ENCODE data around the gene LLGL2.
A peak's percentile ranks its signal among the peaks of the same experiment; 100 is the strongest.
"Not testable (repeated sequence)": the region's sequence is repeated elsewhere in the genome, so short reads cannot be mapped to it uniquely, and the experiment has no call there.

LLGL2 gene

GRCh38 chr17:75590314-75590761, 64.8 kb downstream of the LLGL2 start:
- DNase-seq (ENCODE audit: low read depth, low spot score) = no peak

DNA sequence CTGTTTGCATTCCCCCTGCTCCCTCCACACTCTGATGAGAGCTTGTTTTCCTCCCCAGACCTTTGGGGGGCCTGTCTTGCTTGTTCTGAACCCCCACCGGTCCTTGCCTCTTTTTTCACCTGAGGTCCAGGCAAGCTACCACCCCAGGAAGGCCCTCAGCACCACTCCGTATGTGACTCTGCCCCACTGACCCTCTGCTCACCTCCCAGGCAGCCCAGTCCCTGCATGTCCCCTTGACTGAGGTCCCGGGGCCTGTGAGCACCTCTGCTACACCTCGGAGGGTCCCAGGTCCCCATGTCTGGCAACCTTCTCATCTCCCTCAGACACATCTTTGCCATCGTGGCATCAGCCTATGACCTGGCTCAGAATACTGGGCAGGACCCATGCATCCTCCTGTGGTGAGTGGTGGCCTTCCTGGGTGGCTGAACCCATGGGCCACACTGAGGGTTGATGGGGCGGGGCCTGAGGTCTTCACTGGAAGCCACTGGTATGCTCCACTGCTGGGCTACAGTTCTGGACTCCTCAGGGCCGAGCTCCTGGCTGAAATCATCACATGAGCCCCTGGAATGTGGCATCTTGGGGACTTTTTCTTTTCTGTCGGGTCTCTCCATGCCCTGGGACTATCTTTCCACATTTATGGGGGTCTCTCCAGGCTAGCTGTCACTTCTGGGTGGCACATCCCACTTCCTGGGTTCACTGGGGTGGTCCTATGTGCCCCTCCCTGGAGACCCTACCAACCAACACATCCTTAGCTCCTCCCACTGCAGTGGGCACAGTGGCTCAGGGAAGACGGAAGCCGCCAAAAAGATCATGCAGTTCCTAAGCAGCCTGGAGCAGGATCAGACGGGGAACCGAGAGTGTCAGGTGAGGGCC, 65.6 kb downstream of the LLGL2 start:
- DNase-seq (ENCODE audit: low read depth, low spot score) = no peak

DNA sequence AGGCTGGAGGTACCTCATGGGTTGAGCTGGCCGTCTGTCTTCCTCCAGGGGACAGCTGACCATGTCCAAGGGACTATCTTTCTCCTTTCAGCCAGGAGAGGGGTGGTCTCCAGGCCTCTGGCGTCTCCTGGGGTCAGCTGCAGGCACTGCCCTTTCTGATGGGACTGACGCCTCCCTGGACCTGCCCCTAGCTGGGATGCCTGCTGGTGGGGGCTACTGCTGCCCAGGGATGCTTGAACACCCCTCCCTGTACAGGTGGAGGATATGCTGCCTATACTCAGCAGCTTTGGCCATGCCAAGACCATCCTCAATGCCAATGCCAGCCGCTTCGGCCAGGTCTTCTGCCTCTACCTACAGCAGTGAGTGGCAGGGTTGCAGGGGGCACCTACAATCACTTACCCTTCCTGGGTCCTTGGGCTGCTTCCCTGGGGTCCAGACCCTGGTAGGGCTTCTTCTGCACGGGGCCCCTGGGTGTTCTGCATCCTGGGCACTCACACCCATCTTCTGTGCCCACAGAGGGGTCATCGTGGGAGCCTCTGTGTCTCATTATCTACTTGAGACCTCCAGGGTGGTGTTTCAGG, 66.3 kb downstream of the LLGL2 start:
- no peak for DNase-seq (ENCODE audit: low read depth, low spot score)

- DNase-seq (ENCODE audit: low read depth, low spot score) = no peak
Observed at GRCh38 chr17:75592348-75593020, 67.0 kb downstream of the LLGL2 start.

- DNase-seq (ENCODE audit: low read depth, low spot score) = not testable (repeated sequence)
Observed at GRCh38 chr17:75593430-75593829, 67.9 kb downstream of the LLGL2 start.

DNA sequence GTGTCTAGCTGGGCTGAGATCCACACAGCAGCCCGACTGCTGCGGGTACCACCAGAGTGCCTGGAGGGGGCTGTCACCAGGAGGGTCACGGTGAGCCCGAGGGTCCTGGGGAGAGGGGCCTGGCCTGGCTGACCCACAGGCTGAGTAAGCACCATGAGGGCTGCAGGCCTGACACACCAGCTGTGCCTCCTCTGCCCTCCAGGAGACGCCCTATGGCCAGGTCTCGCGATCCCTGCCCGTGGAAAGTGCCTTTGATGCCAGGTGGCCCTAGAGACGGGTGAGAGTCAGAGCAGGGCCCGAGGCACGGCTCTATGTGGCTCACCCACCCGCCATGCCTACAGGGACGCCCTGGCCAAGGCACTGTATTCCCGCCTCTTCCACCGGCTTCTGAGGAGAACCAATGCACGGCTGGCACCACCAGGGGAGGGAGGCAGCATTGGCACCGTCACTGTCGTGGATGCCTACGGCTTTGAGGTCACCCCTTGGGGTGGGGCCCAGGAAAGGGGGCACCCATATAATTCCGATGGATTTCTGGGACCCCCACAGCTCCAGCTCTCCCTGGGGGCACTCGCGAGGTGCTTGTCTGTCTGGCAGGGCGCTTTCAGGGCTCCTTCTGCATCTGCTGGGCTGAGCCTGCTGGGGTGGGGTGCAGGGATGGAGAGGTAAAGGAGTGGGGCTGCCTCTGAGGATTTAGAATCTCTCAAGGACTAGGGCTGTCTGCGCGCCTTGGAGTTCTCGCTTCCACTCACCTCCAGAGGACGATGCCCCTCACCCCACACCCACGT, 69.2 kb downstream of the LLGL2 start:
- no peak for DNase-seq (ENCODE audit: low read depth, low spot score)

GRCh38 chr17:75595284-75595919, 69.9 kb downstream of the LLGL2 start:
- DNase-seq (ENCODE audit: low read depth, low spot score) = no peak

DNA sequence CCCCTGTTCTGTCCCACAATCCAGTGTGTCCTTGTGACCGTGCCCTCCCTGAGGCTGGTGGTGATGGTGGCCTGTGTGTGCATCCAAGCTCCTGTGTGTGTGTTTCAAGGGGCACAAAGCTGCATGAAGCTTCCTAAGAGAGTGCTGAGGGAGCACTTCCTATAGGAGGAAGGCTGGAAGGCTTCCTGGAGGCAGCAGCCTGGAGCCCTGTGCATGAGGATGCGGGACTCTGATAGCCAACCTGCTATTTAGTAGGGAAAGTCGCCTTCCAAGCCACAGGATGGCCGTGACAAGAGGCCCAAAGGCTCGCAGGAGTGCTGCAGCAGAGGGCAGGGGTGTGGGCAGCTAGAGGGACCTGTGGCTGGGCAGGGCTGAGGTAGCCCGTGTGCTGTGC, 70.4 kb downstream of the LLGL2 start:
- DNase-seq (ENCODE audit: low read depth, low spot score) = no peak

GRCh38 chr17:75596320-75597087, 71.0 kb downstream of the LLGL2 start:
- DNase-seq (ENCODE audit: low read depth, low spot score) = no peak

GRCh38 chr17:75601057-75601987, 75.8 kb downstream of the LLGL2 start:
- peak; percentile 65 for DNase-seq (ENCODE audit: low read depth, low spot score)

DNA sequence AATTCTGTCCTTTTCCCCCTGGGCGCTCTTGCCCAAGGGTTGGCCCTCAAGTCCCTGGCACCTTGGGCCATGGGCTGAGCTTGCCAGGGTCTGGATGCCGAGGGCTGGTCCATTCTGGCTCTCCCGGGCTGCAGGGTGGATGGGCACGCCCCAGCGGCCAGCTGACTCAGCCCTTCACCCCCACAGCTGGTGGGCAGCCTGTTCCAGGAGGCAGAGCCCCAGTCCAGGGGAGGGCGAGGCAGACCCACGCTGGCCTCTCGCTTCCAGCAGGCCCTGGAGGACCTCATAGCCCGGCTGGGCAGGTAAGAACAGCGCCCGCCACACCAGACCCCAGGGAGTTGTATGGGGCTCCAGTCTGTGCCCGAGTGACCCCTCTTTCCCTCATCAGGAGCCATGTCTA, 77.1 kb downstream of the LLGL2 start:
- no peak for DNase-seq (ENCODE audit: low read depth, low spot score)

DNA sequence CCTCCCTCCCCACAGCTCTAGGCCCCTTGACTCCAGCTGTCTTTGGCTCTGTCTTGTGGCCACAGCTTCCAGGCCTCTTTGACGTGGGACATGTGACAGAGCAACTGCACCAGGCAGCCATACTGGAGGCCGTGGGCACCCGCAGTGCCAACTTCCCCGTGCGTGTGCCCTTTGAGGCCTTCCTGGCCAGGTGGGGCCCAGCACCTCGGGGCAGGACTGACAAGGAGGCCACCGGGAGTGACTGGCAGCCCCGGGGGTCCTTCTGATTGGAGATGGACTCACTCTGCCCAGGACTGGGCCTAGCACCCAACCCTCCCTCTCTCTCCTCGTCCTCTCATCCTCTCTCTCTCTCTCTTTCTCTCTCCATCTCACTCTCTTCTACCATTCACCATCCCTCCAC, 77.6 kb downstream of the LLGL2 start:
- DNase-seq (ENCODE audit: low read depth, low spot score) = no peak

DNA sequence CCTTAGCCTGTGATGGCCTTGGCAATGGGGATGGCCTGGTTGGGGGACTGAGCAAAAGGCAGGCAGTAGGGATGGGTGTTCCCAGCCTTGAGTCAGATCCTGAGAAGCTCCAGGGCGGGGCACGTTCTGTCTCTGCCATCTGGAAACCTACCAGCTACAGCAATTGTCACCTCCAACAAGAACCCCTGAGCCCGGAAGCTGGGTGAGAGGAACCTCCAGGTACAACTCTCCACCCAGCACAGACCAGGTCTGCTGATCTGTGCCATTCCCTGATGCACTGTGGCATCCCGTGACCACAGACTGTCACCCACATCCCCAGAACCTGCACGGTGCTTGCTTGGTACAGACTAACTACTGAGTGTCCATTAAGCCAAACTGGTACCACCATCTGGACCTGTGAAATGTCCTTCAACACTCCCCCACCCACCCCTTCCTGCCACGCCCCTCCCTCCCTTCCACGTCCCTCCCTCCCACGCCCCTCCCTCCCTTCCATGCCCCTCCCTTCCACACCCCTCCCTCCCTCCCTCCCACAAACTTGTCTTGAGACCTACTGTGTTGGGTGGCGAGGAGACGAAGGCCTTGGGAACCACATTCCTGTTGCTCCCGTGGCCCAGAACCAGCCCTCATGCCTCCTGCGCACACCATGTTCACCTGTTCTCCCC, 78.7 kb downstream of the LLGL2 start:
- DNase-seq (ENCODE audit: low read depth, low spot score) = no peak

- no peak for DNase-seq (ENCODE audit: low read depth, low spot score)
Observed at GRCh38 chr17:75605790-75606189, 80.3 kb downstream of the LLGL2 start.

DNA sequence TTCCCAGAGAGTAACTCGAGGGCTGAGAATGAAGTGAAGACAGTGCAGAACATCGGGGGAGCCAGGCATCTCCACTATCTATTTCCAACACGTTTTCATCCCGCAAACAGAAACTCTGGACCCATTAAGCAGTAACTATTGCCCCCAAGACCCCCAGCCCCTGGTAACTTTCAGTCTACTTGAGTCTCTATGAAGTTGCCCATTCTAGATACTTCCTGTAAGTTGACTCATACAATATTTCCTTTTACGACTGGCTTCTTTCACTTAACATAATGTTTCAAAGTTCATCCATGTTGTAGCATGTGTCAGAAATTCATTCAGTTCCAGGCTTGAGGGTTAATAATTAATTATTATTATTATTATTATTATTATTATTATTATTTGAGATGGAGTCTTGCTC, 81.6 kb downstream of the LLGL2 start:
- DNase-seq (ENCODE audit: low read depth, low spot score) = no peak

DNA sequence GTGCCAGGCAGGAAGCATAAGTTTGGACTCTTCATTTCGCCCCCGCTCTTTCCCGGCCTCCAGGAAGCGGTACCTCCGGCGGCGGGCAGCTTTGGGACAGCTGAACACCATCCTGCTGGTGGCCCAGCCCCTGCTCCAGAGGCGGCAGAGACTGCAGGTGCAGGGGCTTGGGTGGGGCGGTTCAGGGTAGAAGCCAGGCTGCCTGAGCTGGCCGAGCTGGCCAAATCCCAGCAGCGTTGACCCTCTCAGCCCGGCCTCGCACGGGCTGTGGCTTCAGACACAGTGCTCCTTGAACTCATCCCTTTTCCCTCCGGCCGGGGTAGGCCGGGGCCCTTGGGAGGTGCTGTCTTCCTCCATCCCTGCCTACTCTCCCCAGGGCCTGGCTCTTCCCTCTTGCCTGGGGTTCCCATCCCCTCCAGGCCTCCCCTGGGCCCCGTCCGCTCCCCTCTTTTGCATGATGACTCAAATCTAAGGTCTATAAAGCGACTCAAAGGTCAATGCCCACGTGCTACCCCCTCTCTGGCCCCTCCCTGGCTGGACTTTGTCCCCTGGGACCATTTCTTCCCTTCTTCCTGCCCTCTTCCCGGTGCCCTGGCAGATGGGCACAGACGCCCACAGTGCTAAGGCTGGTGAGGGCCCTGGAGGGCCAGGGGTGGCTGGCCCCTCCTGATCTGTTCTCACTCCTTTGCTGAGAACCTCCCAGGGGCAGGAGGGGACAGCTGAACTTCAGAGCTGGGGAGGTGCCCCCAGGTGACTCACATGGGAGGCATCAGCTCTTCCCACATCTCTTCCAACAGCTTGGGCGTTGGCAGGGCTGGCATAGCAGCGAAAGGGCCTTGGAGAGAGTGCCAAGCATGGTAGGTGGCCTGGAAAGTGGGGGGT, 84.8 kb downstream of the LLGL2 start:
- DNase-seq (ENCODE audit: low read depth, low spot score) = no peak

DNA sequence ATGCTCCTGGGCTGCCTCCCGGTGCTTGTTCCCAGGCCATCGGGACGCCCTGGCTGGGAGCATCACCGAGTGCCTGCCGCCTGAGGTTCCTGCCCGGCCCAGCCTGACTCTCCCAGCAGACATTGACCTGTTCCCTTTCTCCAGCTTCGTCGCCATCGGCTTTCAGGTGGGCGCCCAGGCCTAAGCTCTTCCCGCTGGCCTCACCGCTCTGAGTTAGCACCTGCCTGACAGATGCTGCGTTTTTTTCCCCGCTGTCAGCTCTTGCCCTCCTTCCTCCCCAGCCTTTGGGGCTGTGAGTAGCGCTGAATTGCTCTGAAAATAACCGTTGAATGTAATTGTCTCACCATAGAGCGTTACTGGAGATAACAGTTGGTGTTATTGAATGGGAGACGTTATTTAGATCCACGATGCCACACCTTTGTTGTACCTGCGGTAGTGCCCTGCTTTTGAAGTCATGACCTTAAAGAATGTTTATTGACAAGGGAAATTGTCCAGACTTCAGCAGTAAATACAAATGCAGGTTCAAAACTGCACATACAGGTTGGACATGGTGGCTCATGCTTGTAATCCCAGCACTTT, 86.4 kb downstream of the LLGL2 start:
- DNase-seq (ENCODE audit: low read depth, low spot score) = no peak
